Esophagus squamous epithelium (tissue), 5 donors: ENCODE data around the gene VANGL2. TPM values are rescaled to one million over a fixed set of nuclear protein-coding genes. Genes with fewer than 3 reads are reported as not detected.

Experiments
- DNase-seq: peaks from one replicate; lab custom pipeline; 2025; lab: John Stamatoyannopoulos, UW
- H3K27ac ChIP-seq, 4 donors: fragments of 200-600 bp; sonication (generic); one replicate each; pipeline ENCODE4 v1.5.1; 2016 to 2019; ENCODE audit warnings: mild to moderate bottlenecking in 1 of 4
- H3K27me3 ChIP-seq, 4 donors: fragments of 200-600 bp; sonication (generic); 1 replicate in 3 of 4; 2 replicates in 1 of 4; pipeline versions ENCODE4 v1.5.1 to v1.6.0; 2017 to 2021; ENCODE audit warnings: antibody characterized with exemption in 1 of 4
- H3K36me3 ChIP-seq, 3 donors: fragments of 200-600 bp; sonication (generic); one replicate each; pipeline ENCODE4 v1.5.1; 2016 to 2019
- H3K4me1 ChIP-seq, 3 donors: fragments of 200-600 bp; sonication (generic); one replicate each; pipeline ENCODE4 v1.5.1; 2017 to 2019
- H3K4me3 ChIP-seq, 4 donors: fragments of 200-600 bp; sonication (generic); 1 replicate in 3 of 4; 2 replicates in 1 of 4; pipeline ENCODE4 v1.5.1; 2016 to 2019; ENCODE audit warnings: mild to moderate bottlenecking in 2 of 4, moderate library complexity in 1 of 4
- H3K9me3 ChIP-seq, 3 donors: fragments of 200-600 bp; sonication (generic); one replicate each; pipeline ENCODE4 v1.5.1; 2016 to 2019
- POLR2A ChIP-seq, 4 donors: fragments of 450-650 bp; IDR thresholded peaks; one replicate each; pipeline ENCODE4 v1.6.1; 2017; ENCODE audit warnings: antibody characterized with exemption in 4 of 4, mild to moderate bottlenecking in 4 of 4, moderate library complexity in 3 of 4
- WGBS, 2 donors: methylation state at CpG; one replicate each; pipeline ENCODE4 v1.1.5; 2018; 5-methylcytosine and 5-hydroxymethylcytosine counted together
- intact Hi-C: fragments of 100-400 bp; cut with DNase I; formaldehyde crosslinking; loops from one replicate; pipeline ENCODE4 v1.15.0; 2022
- small RNA-seq, 4 donors: library from RNA; depleted of rRNA; stranded (forward); fragments of <200 nt; gene quantifications; one replicate each; pipeline ENCODE3, GENCODE V24; 2016
- total RNA-seq, 4 donors: library from RNA; depleted of rRNA; stranded (reverse); fragments of >200 nt; gene quantifications; one replicate each; pipeline ENCODE4 v1.1.0, GENCODE V29; 2016
- TF ChIP-seq, protein P1 (sequence below), 6 experiments: fragments of 450-650 bp in 4 of 6; fragments of 200-600 bp in 2 of 6; sonication (generic) in 2 of 6; IDR thresholded peaks; one replicate each; pipeline ENCODE4 v1.5.1; 2016 to 2019; ENCODE audit warnings: antibody characterized with exemption in 6 of 6, mild to moderate bottlenecking in 4 of 6, moderate library complexity in 4 of 6
- donor health status: DM: yes; HTN: yes; CAD: no.

VANGL2 gene
- total RNA-seq, 4 donors from 2014 or later, result 5.9 to 10.8 (median 7.7) TPM

DNA sequence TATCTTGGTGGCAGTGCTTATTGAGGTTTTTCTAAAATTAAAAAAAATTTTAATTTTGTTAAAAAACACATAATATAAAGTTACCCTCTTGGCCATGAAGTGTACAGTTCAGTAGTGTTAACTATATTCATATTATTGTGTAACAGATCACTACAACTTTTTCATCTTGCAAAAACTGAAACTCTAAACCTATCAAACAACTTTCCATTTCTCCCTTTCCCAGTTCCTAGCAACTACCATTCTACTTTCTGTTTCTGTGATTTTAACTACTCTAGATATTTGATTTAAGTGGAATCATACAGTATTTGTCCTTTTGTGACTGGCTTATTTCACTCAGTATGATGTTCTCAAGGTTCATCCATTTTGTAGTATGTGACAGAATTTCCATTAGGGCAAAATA, 67.2 kb downstream of the VANGL2 start:
- Histone ChIP-seq H3K4me3 (no peak overlapping the region), H3K36me3 (no peaks in the 10 kb centered on the region), H3K9me3 (no peaks in the 10 kb centered on the region), H3K27ac (no peak overlapping the region), H3K27me3 (no peaks in the 10 kb centered on the region), H3K4me1 (no peaks in the 10 kb centered on the region)
- TF ChIP-seq POLR2A (IDR thresholded peaks at IDR 0.05), result no peak
- TF ChIP-seq, protein P1, sequence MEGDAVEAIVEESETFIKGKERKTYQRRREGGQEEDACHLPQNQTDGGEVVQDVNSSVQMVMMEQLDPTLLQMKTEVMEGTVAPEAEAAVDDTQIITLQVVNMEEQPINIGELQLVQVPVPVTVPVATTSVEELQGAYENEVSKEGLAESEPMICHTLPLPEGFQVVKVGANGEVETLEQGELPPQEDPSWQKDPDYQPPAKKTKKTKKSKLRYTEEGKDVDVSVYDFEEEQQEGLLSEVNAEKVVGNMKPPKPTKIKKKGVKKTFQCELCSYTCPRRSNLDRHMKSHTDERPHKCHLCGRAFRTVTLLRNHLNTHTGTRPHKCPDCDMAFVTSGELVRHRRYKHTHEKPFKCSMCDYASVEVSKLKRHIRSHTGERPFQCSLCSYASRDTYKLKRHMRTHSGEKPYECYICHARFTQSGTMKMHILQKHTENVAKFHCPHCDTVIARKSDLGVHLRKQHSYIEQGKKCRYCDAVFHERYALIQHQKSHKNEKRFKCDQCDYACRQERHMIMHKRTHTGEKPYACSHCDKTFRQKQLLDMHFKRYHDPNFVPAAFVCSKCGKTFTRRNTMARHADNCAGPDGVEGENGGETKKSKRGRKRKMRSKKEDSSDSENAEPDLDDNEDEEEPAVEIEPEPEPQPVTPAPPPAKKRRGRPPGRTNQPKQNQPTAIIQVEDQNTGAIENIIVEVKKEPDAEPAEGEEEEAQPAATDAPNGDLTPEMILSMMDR (IDR thresholded peaks at IDR 0.05), result no peak
- no peak for DNase-seq
- intact Hi-C loops, result no loop called here

- no peaks in the 10 kb centered on the region for H3K9me3 ChIP-seq
- intact Hi-C loops, result no loop called here
- no peak overlapping the region for H3K27ac ChIP-seq
- 94 to 95% methylated on average over 1 of the region's 1 CpG for WGBS, 2 donors
- H3K4me3 ChIP-seq, result no peak overlapping the region
- DNase-seq, result no peak
- no peaks in the 10 kb centered on the region for H3K4me1 ChIP-seq
- TF ChIP-seq, protein P1 (IDR thresholded peaks at IDR 0.05), result no peak
- TF ChIP-seq POLR2A (IDR thresholded peaks at IDR 0.05), result no peak
- H3K36me3 ChIP-seq, result no peaks in the 10 kb centered on the region
- H3K27me3 ChIP-seq, result no peaks in the 10 kb centered on the region
Observed at GRCh38 chr1:160471253-160471652, 70.9 kb downstream of the VANGL2 start.

- DNase-seq, result no peak
- Histone ChIP-seq H3K36me3 (no peaks in the 10 kb centered on the region), H3K27me3 (no peaks in the 10 kb centered on the region), H3K27ac (no peak overlapping the region), H3K4me3 (no peak overlapping the region), H3K9me3 (no peaks in the 10 kb centered on the region), H3K4me1 (no peaks in the 10 kb centered on the region)
- TF ChIP-seq POLR2A (IDR thresholded peaks at IDR 0.05), result no peak
- TF ChIP-seq, protein P1 (IDR thresholded peaks at IDR 0.05), result no peak
- 80 to 88% methylated on average over 3 of the region's 3 CpGs for WGBS, 2 donors
- intact Hi-C loops, result no loop called here
Observed at GRCh38 chr1:160472112-160472511, 71.7 kb downstream of the VANGL2 start.

DNA sequence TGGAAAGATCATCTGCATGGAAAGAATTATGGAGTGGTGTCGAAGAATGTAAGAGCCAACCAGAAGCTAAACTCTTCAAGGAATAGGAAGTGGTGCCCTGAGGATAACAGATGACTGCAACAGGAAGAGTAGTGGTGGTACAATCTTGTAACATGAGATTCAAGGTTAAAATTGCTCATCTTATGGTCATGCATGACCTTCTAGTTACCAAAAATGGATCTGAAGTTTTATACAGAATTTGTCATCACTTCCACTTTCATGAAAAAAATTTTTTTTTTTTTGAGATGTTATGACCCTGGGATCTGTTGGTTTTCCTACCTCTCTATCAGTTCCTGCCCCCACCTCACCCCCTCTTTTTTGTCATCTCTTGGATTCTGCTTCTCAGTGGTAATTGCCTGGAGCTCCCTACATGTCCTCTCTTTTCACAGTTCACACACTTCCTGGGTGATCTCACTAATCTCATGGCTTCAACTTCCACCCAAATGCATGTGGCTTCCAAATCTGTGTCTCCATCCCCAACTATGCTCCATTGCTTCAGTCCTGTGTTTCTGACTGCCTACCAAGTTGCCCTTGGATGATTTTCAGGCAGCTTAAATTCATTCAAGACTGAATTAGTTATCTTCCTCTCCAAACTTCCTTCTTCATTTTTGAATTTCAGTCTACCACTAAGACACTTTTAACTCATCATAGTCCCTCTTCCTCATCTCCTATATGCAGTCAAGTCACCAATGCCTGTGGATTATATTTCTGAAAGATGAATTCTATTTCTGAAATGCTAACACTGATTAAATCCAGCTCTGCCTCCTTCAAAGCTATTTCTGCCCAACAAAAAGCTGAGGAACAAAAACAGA, 74.3 kb downstream of the VANGL2 start:
- WGBS, 2 donors, result 56 to 72% methylated on average over 1 of the region's 1 CpG
- intact Hi-C loops, result no loop called here

More for the DNA sequence above, 74.3 kb downstream of the VANGL2 start:
- H3K4me3 ChIP-seq, result no peak overlapping the region
- H3K36me3 ChIP-seq, result no peaks in the 10 kb centered on the region
- no peaks in the 10 kb centered on the region for H3K9me3 ChIP-seq
- H3K4me1 ChIP-seq, result no peaks in the 10 kb centered on the region
- DNase-seq, result no peak
- H3K27me3 ChIP-seq, result no peaks in the 10 kb centered on the region
- TF ChIP-seq, protein P1 (IDR thresholded peaks at IDR 0.05), result no peak
- no peak for TF ChIP-seq POLR2A (IDR thresholded peaks at IDR 0.05)
- H3K27ac ChIP-seq, result no peak overlapping the region

Small RNA genes lying within 50 kb of the gene (small RNA-seq; reads per million reads assigned to genes)
- gene RNU4-42P, result 0 to 0.15 (median 0) reads per million in 4 donors

Other genes with a start within 250 kb of the VANGL2 start
- 1 to 10 TPM in 1 of 4 donors, under 1 TPM in 1, not detected in 2; 0.19 to 1.8 TPM for gene ATP1A4, start 249.0 kb upstream of the VANGL2 start, total RNA-seq
- gene CASQ1, start 210.0 kb upstream of the VANGL2 start, total RNA-seq, result under 1 TPM in 1 of 4 donors, not detected in 3; 0.95 TPM
- gene PEA15, start 195.2 kb upstream of the VANGL2 start, total RNA-seq, result 10 to 100 TPM; 39.1 to 86.0 (median 69.8) TPM
- gene DCAF8, start 138.0 kb upstream of the VANGL2 start, total RNA-seq, result 100 to 1,000 TPM in 1 of 4 donors, 10 to 100 TPM in 3; 54.0 to 139 (median 58.6) TPM
- 10 to 100 TPM; 21.2 to 39.7 (median 25.1) TPM for gene PEX19, start 115.4 kb upstream of the VANGL2 start, total RNA-seq
- 10 to 100 TPM; 74.9 to 99.8 (median 91.3) TPM for gene COPA, start 57.3 kb upstream of the VANGL2 start, total RNA-seq
- 10 to 100 TPM; 40.2 to 57.6 (median 49.8) TPM for gene NCSTN, start 57.2 kb upstream of the VANGL2 start, total RNA-seq
- under 1 TPM in 1 of 4 donors, not detected in 3; 0.19 TPM for gene NHLH1, start 33.5 kb upstream of the VANGL2 start, total RNA-seq
- gene SLAMF6, start 122.7 kb downstream of the VANGL2 start, total RNA-seq, result 1 to 10 TPM; 1.2 to 5.0 (median 1.5) TPM
- gene CD84, start 178.9 kb downstream of the VANGL2 start, total RNA-seq, result 1 to 10 TPM in 3 of 4 donors, under 1 TPM in 1; 0.61 to 9.0 (median 2.4) TPM
- gene SLAMF1, start 246.5 kb downstream of the VANGL2 start, total RNA-seq, result 1 to 10 TPM in 3 of 4 donors, not detected in 1; 1.1 to 2.2 (median 1.7) TPM